K562 (cell line): ENCODE measurements around the gene ERAL1. TPM values are rescaled to one million over a fixed set of nuclear protein-coding genes. Genes with fewer than 3 reads are reported as not detected.

Experiments
- BDP1 ChIP-seq: IDR thresholded peaks from 3 replicates; pipeline ENCODE4 v1.6.1; 2011; ENCODE audit not compliant: insufficient read length, insufficient read depth
- CEBPB ChIP-seq: fragments of 450-650 bp; IDR thresholded peaks from 2 replicates; pipeline ENCODE4 v1.6.1; 2016; ENCODE audit warnings: missing genetic modification characterization, missing compliant biosample characterization
- CEBPZ ChIP-seq: fragments of 150-350 bp; IDR thresholded peaks from 2 replicates; pipeline ENCODE4 v1.6.1; 2014; ENCODE audit warnings: low read depth, mild to moderate bottlenecking, low read length, borderline replicate concordance
- CREB3 ChIP-seq: fragments of 450-650 bp; conservative IDR thresholded peaks from 2 replicates; pipeline ENCODE4 v1.6.1; 2016; ENCODE audit warnings: missing genetic modification characterization, low read depth, mild to moderate bottlenecking, missing compliant biosample characterization, moderate library complexity
- HDAC6 ChIP-seq: IDR thresholded peaks from 2 replicates; pipeline ENCODE4 v1.6.1; 2012; ENCODE audit warnings: low read depth, mild to moderate bottlenecking, control low read depth, inconsistent platforms, low read length, moderate library complexity
- HLTF ChIP-seq: fragments of 450-650 bp; IDR thresholded peaks from 2 replicates; pipeline ENCODE4 v1.6.1; 2016
- NFATC3 ChIP-seq: fragments of 450-650 bp; IDR thresholded peaks from 2 replicates; pipeline ENCODE4 v1.6.1; 2017; ENCODE audit warnings: mild to moderate bottlenecking
- PATZ1 ChIP-seq: fragments of 250-450 bp; sonication (Bioruptor Pico); IDR thresholded peaks from 2 replicates; pipeline ENCODE4 v1.5.0; 2020; ENCODE audit warnings: mild to moderate bottlenecking, borderline replicate concordance
- POLR2AphosphoS5 ChIP-seq: IDR thresholded peaks from 2 replicates; pipeline ENCODE4 v1.6.1; 2011; ENCODE audit warnings: mild to moderate bottlenecking, low read depth, low read length, moderate library complexity; ENCODE audit not compliant: control insufficient read depth, insufficient read depth
- RNF2 ChIP-seq: sonication (generic); IDR thresholded peaks from 2 replicates; pipeline ENCODE4 v1.6.1; 2016
- TAF1 ChIP-seq: IDR thresholded peaks from 2 replicates; pipeline ENCODE4 v1.6.1; 2011; ENCODE audit warnings: mild to moderate bottlenecking, low read length, moderate library complexity; ENCODE audit not compliant: insufficient read depth, control insufficient read depth, severe bottlenecking; ENCODE audit errors: extremely low read depth
- ZNF217 ChIP-seq: sonication (generic); formaldehyde crosslinking; IDR thresholded peaks from 2 replicates; pipeline ENCODE4 v1.8.0; 2022; ENCODE audit warnings: mild to moderate bottlenecking, missing genetic modification reagents
- ZNF586 ChIP-seq: fragments of 450-650 bp; formaldehyde crosslinking; conservative IDR thresholded peaks from 2 replicates; pipeline ENCODE4 v1.4.0; 2020; ENCODE audit warnings: mild to moderate bottlenecking, moderate library complexity
- polyA plus RNA-seq, 8 experiments: library from polyadenylated mRNA; depleted of rRNA in 4 of 8; stranded (reverse) in 5 of 8; unstranded in 3 of 8; fragments of >200 nt; fragmentation: Nextera tagmentation in 2 of 8; fragmentation: Illumina TruSeq in 1 of 8; extraction: Ambion mirVana in 2 of 8; extraction: Trizol in 1 of 8; gene quantifications; 2 replicates each; pipeline versions ENCODE4 v1.2.1 to v1.2.3, GENCODE V29; 2011 to 2014; ENCODE audit warnings: inconsistent platforms in 1 of 8, missing spikeins in 1 of 8
- total RNA-seq, 7 experiments: library from RNA; depleted of rRNA in 6 of 7; stranded (reverse); fragments of >200 nt in 6 of 7; fragmentation: Illumina TruSeq in 2 of 7; extraction: Trizol in 2 of 7; gene quantifications; 2 replicates each; pipeline versions ENCODE4 v1.2.1 to v1.2.3, GENCODE V29; 2011 to 2021; ENCODE audit warnings: low replicate concordance in 1 of 7
- TF ChIP-seq, protein P1 (sequence below): fragments of 450-650 bp; formaldehyde crosslinking; IDR thresholded peaks from 2 replicates; pipeline ENCODE4 v1.4.0; 2020; ENCODE audit warnings: mild to moderate bottlenecking, moderate library complexity
- TF ChIP-seq, protein P2 (sequence below), 2 experiments: IDR thresholded peaks in 1 of 2; conservative IDR thresholded peaks in 1 of 2; 2 replicates each; pipeline ENCODE4 v1.6.1; 2016; ENCODE audit warnings: low read depth in 2 of 2, mild to moderate bottlenecking in 1 of 2, missing compliant biosample characterization in 1 of 2, missing genetic modification characterization in 1 of 2, moderate library complexity in 1 of 2

The ERAL1 gene
- total and polyA plus RNA-seq, 9 of the 15 experiments (the other 6 are each of a cell fraction or from before 2014, with no cell fraction given), result 37.5 to 351 (median 106) TPM

DNA sequence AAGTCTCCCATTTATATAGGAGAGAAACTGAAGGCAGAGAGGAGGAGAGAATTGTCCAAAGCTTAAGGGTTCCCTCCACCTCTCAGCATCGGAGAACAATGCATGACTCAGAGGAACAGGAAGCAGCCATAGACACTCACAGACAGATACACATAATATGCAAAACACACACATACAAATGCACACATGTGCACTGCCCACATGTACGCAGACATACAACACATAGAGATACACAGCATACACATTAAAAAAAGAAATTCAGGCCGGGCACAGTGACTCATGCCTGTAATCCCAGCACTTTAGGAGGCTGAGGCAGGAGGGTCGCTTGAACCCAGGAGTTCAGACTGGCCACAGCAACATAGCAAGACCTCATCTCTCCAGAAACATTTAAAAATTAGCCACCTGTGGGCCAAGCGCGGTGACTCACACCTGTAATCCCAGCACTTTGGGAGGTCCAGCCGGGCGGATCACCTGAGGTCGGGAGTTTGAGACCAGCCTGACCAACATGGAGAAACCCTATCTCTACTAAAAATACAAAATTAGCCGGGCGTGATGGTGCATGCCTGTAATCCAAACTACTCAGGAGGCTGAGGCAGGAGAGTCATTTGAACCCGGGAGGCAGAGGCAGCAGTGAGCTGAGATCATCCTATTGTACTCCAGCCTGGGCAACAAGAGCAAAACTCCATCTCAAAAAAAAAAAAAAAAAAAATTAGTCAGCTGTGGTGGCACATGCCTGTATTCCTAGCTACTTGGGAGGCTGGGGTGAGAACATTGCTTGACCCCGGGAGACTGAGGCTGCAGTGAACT, 11.3 kb downstream of the ERAL1 start (continued):
- no peak for TF ChIP-seq CEBPZ
- TF ChIP-seq BDP1, result no peak
- TF ChIP-seq, protein P1, sequence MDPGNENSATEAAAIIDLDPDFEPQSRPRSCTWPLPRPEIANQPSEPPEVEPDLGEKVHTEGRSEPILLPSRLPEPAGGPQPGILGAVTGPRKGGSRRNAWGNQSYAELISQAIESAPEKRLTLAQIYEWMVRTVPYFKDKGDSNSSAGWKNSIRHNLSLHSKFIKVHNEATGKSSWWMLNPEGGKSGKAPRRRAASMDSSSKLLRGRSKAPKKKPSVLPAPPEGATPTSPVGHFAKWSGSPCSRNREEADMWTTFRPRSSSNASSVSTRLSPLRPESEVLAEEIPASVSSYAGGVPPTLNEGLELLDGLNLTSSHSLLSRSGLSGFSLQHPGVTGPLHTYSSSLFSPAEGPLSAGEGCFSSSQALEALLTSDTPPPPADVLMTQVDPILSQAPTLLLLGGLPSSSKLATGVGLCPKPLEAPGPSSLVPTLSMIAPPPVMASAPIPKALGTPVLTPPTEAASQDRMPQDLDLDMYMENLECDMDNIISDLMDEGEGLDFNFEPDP (CRISPR knock-in tag), result no peak
- TF ChIP-seq CREB3 (tag), result 0 out of 2 replicates have a peak, but pooled peaks have one; percentile 3
- TF ChIP-seq NFATC3, result no peak
- TF ChIP-seq TAF1, result no peak
- peak; percentile 48; the same call in 1 of the 2 replicates for TF ChIP-seq HLTF
- TF ChIP-seq POLR2AphosphoS5, result no peak
- no peak for TF ChIP-seq ZNF217
- 0 out of 2 replicates have a peak, but pooled peaks have one; percentile 45 for TF ChIP-seq PATZ1 (CRISPR knock-in tag)
- no peak for TF ChIP-seq ZNF586
- TF ChIP-seq HDAC6, result no peak
- TF ChIP-seq CEBPB (tag), result no peak
- TF ChIP-seq, protein P2, sequence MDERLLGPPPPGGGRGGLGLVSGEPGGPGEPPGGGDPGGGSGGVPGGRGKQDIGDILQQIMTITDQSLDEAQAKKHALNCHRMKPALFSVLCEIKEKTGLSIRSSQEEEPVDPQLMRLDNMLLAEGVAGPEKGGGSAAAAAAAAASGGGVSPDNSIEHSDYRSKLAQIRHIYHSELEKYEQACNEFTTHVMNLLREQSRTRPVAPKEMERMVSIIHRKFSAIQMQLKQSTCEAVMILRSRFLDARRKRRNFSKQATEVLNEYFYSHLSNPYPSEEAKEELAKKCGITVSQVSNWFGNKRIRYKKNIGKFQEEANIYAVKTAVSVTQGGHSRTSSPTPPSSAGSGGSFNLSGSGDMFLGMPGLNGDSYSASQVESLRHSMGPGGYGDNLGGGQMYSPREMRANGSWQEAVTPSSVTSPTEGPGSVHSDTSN (CRISPR knock-in tag; IDR thresholded peaks at IDR 0.05; ENCODE audit: low read depth), result no peak
- TF ChIP-seq, protein P2 (tag; conservative IDR thresholded peaks at IDR 0.05; ENCODE audit: low read depth), result no peak
- no peak for TF ChIP-seq RNF2
